ENCODE data around the gene GSTK1.
"Not testable (repeated sequence)": the region's sequence is repeated elsewhere in the genome, so short reads cannot be mapped to it uniquely, and the experiment has no call there.

Gene GSTK1

DNA sequence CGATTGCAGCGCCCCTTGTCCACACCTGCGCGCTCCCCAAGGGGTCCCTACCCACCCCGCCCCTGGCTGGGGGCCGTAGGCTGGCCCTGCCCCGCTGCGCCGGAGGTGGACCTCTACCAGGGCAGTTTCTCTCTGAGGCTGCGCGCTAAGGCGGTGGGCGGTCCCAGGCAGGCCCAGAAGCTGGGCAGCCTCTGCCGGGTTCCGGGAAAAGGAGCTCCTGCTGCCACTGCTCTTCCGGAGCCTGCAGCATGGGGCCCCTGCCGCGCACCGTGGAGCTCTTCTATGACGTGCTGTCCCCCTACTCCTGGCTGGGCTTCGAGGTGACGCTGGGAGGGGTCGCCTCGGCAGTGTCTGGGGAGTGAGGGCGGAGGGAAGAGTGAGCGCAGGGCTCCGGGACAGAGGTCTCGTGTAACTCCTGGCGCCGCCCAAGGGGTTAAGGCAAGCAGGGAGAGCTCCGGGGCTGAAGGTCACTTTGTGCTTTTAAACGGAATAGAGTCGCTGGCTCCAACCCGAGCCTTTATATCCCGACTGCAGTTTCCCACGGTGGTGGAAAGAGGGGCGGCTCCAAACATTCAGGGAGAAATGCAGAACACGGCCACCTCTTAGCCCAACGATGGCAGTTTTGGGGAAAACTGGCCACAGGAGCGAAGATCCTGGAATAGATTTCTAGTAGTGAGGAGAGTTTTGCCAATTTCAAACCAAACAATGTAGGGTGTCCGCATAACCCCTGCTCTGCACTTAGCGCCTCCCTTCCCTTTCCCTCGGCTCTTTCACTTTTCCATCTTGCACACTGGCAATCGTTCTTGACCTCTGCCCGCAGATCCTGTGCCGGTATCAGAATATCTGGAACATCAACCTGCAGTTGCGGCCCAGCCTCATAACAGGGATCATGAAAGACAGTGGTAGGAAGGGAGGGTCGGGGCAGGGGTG lies at the start of gene GSTK1:
TSS of gene GSTK1 (plus strand) at position 176 of the 930 bp plus-strand sequence. CDS start at position 249, 73 bp downstream.
- peak; percentile 31 for DNase-seq (ENCODE audit: low read depth)

DNA sequence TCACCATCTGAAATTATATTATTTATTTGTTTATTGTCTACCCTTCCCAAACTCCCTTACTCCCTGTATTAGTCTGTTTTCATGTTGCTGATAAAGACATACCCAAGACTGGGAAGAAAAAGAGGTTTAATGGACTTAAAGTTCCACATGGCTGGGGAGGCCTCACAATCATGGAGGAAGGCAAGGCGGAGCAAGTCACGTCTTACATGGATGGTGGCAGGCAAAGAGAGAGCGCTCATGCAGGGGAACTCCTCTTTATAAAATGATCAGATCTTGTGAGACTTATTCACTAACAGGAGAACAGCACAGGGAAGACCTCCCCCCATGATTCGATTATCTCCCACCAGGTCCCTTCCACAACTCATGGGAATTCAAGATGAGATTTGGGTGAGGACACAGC lies 49.8 kb upstream of the GSTK1 start:
- DNase-seq (ENCODE audit: low read depth), result not testable (repeated sequence)

DNA sequence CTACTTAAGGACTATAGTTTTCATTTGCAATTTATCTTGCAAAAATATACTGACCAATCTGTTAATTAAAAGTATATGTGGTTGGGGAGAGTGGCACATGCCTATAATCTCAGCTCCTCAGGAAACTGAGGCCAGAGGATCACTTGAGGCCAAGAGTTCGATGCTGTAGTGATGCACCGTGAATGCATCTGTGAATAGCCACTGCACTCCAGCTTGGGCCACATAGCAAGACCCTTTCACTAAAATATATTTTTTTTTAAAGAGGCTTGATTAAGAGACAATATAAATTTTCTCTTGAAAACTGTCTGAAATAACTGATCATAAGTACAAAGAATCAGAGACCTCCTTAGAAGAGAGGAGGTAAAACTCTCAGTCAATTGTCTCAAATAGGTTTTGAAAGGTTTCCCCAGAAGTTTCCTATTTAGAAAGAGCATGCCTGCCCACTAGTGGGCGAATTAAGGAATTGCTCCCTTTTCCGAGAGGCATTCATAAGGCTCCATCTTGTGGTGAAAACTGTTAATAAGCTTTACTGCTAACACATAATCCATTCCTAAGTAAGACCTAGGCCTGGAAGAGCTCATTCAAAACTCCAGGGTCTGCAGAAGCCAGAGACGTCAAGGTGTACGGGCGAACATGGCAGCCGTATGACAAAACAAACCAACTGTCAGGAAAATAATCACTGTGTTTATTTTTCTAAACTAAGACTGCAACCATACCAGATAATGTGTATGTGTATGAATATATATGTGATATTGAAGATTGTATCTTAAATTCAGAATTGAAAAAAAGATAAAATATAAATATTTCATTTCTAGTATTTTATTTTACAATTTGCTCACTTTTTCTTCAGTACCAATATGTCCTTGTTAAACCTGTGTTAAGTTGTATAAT lies 48.2 kb upstream of the GSTK1 start:
- peak; percentile 89 for DNase-seq (ENCODE audit: low read depth)

DNA sequence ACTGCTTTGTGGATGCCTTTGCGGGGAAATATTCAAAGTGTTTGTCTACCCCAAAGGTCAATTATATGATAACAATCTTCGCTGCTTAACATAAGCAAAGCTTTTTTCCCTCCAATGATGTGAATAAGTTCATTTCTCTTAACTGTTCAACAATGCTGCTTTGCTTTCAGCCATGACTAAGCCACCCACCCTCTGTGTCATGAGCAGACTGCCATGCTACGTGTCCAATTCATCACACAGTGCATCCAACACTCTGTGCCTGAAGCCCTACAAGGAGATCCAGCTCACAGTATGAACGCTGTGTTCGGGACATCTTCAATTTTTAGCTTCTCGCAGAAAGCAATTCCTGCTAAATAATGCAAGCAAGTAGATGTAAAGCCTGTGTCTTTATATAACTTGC lies 47.1 kb upstream of the GSTK1 start:
- DNase-seq (ENCODE audit: low read depth), result no peak

DNA sequence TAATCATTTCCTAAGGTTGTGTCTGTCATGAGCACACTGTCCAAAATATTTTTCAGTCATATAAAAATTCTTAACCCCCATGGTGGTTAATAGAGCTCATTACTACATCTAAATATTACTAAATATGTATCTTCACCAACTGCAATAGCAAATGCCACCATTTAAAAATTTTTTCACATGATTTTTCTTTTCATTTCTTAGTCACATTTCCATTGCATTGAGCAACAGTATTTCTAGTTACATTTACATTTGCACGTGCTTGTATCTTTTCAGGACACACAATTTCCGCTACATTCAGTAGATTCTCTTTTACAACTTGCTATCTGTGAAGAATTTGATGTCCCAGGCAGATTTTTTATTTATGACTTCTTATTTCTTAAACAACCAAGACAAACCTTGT lies 46.6 kb upstream of the GSTK1 start:
- DNase-seq (ENCODE audit: low read depth), result no peak

DNA sequence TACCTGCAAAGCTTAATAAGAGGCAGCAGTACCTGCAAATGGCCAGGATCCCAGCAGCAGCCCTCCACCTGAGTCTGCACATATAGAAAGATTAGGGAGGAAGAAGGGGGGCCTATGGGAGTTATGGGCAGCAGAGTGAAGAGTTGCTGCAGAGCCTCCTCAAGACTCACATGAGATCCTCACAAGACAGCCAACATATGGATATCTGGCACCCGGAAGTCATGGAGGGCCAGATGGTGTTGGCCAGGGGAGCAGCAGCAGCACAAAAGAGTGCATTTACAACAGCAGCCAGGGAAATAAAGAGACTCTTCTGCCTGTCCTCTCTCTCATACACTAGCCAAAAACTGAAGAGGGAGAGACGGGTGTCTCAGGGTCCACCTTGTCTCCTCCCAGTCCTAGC lies 45.4 kb upstream of the GSTK1 start:
- DNase-seq (ENCODE audit: low read depth), result no peak

DNA sequence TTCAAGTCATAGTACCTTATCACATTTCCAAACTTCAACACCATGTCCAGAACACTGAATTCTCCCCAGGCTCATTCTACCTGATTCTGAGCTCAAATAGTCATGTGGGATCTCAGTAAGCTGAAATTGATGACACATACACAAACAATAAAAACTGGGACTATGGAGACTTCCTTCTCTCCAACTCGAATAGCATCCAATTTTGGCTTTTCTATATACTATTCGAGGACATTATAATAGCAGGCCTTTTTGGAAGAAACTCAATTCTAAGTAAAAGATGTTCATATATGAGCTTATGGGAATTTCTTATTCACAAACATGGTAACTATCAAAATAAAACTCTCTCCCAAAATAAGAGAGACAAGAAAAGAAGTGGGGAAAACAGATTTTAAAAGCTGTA lies 42.0 kb upstream of the GSTK1 start:
- DNase-seq (ENCODE audit: low read depth), result no peak

DNA sequence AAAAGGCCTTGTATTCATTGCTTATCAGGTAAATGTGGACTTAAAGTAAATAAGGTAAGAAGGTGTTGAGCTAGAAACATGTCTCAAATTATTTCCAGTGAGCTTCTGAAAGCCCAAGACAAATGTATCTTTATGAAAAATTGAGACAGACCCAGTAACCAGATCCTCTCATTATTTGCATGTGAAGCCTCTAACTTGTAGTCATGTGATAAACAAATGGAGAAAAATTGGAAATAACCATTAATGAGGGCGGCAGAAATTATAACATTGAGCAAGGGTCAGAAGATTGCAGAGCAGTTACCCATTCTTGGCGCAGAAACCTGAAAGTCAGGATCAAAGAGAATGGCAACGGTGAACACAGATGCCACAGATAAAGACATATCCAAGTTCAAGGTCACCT lies 41.5 kb upstream of the GSTK1 start, which contains the start of gene TAS2R40:
TSS of gene TAS2R40 (plus strand) at position 301 of the 400 bp plus-strand sequence. CDS start at position 343, 42 bp downstream.
- DNase-seq (ENCODE audit: low read depth), result no peak

DNA sequence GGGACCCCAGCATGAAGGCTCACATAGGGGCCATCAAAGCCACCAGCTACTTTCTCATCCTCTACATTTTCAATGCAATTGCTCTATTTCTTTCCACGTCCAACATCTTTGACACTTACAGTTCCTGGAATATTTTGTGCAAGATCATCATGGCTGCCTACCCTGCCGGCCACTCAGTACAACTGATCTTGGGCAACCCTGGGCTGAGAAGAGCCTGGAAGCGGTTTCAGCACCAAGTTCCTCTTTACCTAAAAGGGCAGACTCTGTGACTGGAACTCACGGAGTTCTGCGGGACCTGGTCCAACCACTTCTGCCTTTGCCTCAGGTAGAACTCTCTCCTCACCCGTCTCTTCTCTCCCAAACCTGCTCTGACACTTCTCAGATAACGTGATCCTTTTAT lies 40.5 kb upstream of the GSTK1 start:
- DNase-seq (ENCODE audit: low read depth), result no peak

DNA sequence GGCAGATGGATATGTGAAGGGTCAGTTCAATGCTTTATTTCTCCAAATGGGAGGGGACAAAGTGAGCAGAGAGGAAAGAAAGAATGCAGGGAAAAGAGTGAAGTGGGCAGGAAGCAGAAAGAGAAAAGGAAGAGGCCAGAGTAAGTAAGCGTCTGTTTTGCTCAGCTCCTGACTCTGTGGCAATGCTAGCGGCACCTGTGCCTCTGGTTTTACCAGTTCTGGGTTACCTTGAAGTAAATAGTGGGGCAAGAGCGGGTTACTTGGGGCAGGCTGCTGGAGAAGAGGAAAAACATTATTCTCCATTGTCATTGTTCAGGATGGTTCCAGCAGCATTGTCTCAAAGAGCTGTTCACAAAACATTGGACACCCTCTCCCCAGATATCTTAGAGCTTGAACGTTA lies 39.5 kb upstream of the GSTK1 start:
- DNase-seq (ENCODE audit: low read depth), result no peak

DNA sequence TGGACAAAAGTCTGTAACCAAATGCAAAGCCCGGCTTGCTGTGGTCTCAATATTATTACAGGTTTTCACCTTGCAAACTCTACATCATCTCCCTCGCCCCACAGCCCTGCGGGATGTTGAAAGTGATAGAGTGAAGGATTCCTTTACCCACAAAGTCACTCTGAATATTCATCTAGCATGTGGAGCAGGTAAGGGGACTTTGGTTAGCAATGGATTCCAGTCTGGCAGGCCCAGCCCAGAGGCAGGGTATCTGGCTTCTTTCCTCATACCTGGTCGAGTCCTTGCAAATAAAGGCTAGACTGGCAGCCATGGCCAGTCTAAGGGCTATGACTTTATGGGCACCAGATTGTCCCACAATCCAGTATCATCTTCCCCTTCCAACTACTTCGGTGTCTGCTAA lies 38.2 kb upstream of the GSTK1 start:
- no peak for DNase-seq (ENCODE audit: low read depth)

DNA sequence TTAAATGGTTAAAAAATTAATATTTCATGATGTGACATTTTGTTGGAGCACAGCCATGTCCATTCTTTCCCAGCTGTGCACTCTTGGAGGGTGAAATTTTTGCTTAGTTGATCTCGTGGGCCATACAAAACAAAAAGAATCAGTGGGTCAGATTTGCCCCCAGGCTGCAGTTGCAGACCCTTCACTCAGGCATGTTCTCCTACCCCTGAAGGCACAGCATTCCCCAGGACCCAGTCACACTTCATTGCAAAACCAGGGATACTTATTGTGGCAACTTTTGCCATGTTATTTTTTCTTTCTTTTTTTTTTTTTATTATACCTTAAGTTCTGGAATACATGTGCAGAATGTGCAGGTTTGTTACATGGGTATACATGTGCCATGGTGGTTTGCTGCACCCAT lies 35.4 kb upstream of the GSTK1 start:
- DNase-seq (ENCODE audit: low read depth), result no peak

DNA sequence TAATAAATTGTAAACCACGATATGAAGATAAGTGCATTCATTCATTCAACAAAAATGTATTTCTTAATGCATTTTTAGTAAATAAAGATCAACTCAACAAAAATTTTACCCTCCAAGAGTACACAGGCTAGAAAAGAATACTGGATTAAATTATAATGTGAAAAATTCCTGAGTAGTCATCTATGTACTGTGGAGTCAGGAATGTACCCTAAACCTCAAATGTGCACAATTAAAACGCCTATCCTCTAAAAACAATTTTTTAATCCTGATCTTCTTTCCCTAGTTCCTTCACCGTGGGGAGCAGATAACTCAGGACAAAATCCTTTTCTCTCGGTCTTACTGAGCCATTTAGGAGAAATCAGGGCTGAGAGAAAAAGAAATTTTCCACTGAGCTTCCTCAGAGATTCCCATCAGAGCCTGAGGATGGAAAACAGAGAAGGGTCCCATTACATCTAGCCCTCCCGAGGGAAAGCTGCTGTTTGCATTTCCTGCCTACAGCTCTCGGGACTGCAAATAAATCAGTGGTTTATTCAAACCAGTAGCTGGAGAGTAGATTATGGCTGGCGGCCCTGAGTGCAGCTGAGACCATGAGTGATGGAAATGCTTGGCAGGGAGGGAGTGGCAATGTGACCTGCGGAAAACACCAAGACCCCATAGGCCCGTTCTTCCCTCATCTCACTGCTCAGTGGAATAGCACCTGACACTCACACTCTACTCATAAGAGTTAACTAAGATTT lies 34.0 kb upstream of the GSTK1 start:
- no peak for DNase-seq (ENCODE audit: low read depth)

DNA sequence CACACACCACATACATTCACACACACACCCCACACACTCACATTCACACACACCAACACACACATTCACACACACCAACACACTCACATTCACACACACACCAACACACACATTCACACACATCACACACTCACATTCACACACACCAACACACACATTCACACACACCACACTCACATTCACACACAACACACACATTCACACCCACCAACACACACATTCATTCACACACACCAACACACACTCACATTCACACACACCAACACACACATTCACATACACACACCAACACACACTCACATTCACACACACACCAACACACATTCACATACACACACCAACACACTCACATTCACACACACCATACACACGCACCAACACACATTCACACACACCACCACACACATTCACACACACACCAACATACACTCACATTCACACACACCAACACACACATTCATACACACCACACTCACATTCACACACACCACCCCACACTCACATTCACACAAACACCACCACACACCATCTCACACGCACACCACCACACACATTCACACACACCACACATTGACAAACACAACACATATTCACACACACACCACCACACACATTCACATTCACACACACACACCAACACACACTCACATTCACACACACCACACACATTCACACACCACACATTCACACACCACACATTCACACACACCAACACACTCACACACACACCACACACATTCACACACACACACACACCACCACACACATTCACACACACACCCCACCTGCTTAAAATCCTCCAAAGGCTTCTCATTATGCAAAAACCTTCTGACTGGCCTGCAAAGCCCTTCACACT lies 32.4 kb upstream of the GSTK1 start:
- DNase-seq (ENCODE audit: low read depth), result no peak

DNA sequence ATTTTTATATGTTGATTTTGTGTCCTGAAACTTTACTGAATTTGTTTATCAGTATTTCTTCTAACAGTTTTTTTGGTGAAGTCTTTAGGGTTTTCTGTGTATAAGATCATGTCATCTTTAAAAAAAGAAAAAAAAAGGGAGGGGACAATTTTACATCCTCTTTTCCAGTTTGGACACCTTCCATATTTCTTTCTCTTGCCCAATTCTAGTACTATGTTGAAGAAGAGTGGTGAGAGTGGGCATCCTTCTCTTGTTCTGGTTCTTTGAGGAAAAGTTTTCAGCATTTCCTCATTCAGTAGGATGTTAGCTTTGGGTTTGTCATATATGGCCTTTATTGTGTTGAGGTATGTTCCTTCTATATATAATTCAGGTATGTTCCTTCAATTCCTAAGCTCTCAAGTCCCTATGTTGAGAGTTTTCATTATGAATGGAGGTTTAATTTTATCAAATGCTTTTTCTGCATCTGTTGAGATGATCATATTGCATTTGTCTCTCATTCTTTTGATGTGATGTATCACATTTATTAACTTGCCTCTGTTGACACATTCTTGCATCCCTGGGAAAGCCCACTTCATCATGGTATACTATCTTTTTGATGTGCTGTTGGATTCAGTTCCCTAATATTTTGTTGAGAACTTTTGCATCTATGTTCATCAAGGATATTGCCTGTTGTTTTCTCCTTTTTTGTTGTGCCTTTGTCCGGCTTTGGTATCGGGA lies 29.3 kb upstream of the GSTK1 start:
- no peak for DNase-seq (ENCODE audit: low read depth)

DNA sequence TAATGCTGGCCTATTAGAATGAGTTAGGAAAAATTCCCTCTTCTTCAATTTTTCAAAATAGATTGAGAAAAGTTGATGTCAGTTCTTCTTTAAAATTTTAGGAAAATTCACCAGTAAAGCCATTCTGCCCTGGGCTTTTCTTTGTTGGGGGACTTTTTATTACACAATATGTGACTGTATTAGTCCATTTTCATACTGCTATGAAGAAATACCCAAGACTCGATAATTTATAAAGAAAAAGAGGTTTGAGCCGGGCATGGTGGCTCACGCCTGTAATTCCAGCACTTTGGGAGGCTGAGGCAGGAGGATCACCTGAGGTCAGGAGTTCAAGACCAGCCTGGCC lies 28.7 kb upstream of the GSTK1 start:
- DNase-seq (ENCODE audit: low read depth), result no peak

DNA sequence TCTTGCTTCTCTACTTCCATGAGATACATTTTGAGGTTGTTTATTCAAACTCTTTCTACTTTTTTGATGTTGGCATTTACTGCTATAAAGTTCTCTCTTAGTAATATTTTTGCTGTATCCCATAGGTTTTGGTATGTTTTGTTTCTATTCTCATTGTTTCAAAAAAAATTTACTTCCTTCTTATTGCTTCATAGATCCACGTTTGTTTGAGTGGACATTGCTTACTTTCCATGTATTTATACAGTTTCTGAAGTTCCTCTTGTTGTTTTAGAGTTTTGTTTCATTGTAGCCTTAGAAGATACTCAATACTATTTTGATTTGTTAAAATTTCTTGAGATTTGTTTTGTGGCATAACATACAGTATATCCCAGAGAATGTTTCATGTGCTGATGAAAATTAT lies 27.7 kb upstream of the GSTK1 start:
- no peak for DNase-seq (ENCODE audit: low read depth)

DNA sequence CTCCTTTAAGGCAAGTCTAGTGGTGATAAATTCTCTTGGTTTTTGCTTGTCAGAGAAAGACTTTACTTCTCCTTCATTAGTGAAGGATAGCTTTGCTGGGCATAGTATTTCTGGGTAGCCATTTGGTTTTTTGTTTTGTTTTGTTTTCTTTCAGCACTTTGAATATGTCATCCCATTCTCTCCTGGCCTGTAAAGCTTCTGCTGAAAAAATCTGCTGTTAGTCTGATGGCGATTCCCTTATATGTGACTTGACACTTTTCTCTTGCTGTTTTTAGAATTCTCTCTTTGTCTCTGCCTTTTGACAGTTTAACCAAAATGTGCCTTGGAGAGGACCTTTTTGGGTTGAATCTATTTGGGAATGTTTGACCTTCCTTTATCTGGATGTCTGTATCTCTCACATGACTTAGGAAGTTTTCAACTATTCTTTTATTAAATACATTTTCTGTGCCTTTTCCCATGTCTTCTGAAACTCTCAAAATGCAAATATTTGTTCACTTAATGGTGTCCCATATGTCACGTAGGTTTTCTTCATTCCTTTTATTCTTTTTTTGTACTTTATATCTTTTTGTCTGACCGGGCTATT lies 26.7 kb upstream of the GSTK1 start:
- DNase-seq (ENCODE audit: low read depth), result no peak

DNA sequence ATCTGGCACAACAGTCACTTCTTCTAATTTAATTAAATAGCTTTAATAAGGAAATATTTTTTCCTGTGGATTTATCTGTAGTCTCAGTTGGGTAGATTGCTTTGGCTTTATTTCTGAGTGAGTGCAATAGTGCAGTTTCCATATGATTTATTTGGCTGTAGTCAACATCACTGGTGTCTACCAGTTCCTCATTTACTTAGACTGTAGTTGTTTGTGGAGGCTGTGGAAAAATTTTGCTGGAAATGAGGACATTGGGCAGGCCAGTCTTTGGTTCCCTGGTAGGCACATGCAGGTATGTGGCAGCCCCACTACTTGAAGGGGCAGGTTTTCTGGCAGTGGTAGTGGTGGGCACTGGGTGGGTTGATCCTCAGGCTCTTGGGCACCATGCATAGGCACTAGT lies 25.9 kb upstream of the GSTK1 start:
- no peak for DNase-seq (ENCODE audit: low read depth)

DNA sequence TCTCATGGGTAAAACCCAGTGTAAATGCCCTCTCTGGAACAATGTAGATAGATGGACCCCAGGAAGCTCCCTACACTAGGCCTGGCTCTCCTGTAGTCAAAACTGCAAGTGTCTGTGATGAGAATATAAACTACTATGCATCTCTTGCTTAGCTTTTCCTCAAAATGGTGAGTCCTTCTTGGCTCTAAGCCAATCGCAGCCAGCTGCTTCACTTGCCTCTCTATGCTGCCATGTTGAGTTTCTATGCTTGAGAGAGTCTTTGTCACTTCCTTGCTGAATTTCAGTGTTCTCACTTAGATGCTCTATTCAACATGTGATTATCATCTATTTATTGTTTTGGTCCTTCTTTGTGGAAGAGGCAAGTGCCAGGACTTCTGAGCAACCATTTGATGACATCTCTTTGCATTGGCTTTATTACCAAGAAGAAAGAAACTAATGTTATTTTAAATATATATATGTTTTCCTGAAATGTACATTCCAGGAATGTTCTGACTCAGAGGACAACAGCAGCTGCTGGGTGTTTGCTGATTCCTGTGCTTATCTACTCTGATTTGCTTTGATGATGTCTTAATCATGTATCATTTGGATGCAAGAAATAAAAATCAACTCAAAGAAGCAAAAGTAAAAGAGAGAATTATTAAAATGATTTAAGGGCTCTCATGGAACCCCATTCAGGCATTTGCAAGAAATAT lies 24.8 kb upstream of the GSTK1 start:
- DNase-seq (ENCODE audit: low read depth), result no peak

Data from fibroblast of the conjunctiva (primary cell).